Calu3 (cell line): ENCODE data around the gene FOXP4. TPM values are rescaled to one million over a fixed set of nuclear protein-coding genes. Genes with fewer than 3 reads are reported as not detected.

Source experiments
- BruUV-seq: library from RNA; stranded (reverse); fragments of 400-500 nt; replicated peaks from 2 replicates; lab custom pipeline; 2021; lab: Mats Ljungman, UMichigan
- CTCF ChIA-PET: fragments of 300-600 bp; sonication (Branson Sonifier 250); formaldehyde crosslinking; loops from one replicate; lab custom pipeline; 2022; ENCODE audit warnings: antibody characterized with exemption; lab: Charles Lee
- DNase-seq: peaks from one replicate; pipeline ENCODE4 v3.0.0; 2022
- H3K27ac Mint-ChIP-seq: one replicate; pipeline ENCODE4 v1.8.0; 2022; ENCODE audit warnings: mixed read lengths; ENCODE audit not compliant: unreplicated experiment
- H3K27me3 Mint-ChIP-seq: one replicate; pipeline ENCODE4 v1.8.0; 2022; ENCODE audit warnings: mixed read lengths; ENCODE audit not compliant: unreplicated experiment
- H3K36me3 Mint-ChIP-seq: one replicate; pipeline ENCODE4 v1.8.0; 2022; ENCODE audit warnings: mild to moderate bottlenecking, moderate library complexity, mixed read lengths; ENCODE audit not compliant: insufficient read depth, unreplicated experiment
- H3K4me1 Mint-ChIP-seq: one replicate; pipeline ENCODE4 v1.8.0; 2022; ENCODE audit warnings: mild to moderate bottlenecking, low read depth, mixed read lengths; ENCODE audit not compliant: unreplicated experiment
- H3K4me3 Mint-ChIP-seq: one replicate; pipeline ENCODE4 v1.8.0; 2022; ENCODE audit warnings: mild to moderate bottlenecking, low read depth, moderate library complexity, mixed read lengths; ENCODE audit not compliant: unreplicated experiment
- H3K9me3 Mint-ChIP-seq: one replicate; pipeline ENCODE4 v1.8.0; 2022; ENCODE audit warnings: low read depth, mixed read lengths; ENCODE audit not compliant: unreplicated experiment
- intact Hi-C: fragments of 100-400 bp; cut with micrococcal nuclease; formaldehyde crosslinking; loops from one replicate; pipeline ENCODE4 v1.10.0; 2022; ENCODE audit not compliant: unreplicated experiment
- total RNA-seq: library from RNA; stranded (reverse); gene quantifications from 2 replicates; pipeline ENCODE4 v1.2.3, GENCODE V29; 2022
- TF ChIP-seq, protein P1 (sequence below): fragments of 200-600 bp; IDR thresholded peaks from one replicate; pipeline ENCODE4 v1.8.0; 2022; ENCODE audit warnings: antibody characterized with exemption; ENCODE audit not compliant: unreplicated experiment

The FOXP4 gene
- total RNA-seq, 1 experiment from 2014 or later: 47.8 TPM

DNA sequence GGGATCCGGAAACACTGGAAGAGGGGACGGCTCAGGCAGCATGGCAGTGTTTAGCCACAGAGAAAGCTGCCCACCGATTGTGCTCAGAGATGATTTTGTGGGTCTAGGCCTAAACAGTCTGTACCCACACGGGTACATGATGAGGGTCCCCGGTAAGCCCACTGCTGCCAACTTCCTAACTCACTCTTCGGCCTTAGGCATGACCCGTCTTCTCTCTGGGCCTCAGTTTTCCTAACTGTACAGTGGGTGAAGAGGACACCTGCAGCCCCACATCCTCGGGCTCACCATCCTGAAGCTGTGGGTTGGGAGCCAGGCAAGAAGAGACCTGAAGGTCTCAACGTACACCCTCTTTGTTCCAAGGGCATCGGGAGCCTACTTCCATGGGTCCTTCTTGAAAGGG, 6.5 kb downstream of the FOXP4 start:
- Mint-ChIP-seq H3K4me1 (no peaks in the 10 kb centered on the region), H3K27ac (no peak overlapping the region), H3K9me3 (no peaks in the 10 kb centered on the region), H3K4me3 (no peak overlapping the region), H3K27me3 (no peaks in the 10 kb centered on the region), H3K36me3 (peaks cover 6% of the 10 kb centered on the region)
- intact Hi-C loops: no loop called here
- BruUV-seq: no TSS peak
- DNase-seq: no peak
- CTCF ChIA-PET: interaction anchor here (0.5 kb wide), 1 partner anchor 43 kb away, joined by 6 read pairs; no protein-coding TSS in a partner anchor
- TF ChIP-seq, protein P1, sequence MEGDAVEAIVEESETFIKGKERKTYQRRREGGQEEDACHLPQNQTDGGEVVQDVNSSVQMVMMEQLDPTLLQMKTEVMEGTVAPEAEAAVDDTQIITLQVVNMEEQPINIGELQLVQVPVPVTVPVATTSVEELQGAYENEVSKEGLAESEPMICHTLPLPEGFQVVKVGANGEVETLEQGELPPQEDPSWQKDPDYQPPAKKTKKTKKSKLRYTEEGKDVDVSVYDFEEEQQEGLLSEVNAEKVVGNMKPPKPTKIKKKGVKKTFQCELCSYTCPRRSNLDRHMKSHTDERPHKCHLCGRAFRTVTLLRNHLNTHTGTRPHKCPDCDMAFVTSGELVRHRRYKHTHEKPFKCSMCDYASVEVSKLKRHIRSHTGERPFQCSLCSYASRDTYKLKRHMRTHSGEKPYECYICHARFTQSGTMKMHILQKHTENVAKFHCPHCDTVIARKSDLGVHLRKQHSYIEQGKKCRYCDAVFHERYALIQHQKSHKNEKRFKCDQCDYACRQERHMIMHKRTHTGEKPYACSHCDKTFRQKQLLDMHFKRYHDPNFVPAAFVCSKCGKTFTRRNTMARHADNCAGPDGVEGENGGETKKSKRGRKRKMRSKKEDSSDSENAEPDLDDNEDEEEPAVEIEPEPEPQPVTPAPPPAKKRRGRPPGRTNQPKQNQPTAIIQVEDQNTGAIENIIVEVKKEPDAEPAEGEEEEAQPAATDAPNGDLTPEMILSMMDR: no peak

DNA sequence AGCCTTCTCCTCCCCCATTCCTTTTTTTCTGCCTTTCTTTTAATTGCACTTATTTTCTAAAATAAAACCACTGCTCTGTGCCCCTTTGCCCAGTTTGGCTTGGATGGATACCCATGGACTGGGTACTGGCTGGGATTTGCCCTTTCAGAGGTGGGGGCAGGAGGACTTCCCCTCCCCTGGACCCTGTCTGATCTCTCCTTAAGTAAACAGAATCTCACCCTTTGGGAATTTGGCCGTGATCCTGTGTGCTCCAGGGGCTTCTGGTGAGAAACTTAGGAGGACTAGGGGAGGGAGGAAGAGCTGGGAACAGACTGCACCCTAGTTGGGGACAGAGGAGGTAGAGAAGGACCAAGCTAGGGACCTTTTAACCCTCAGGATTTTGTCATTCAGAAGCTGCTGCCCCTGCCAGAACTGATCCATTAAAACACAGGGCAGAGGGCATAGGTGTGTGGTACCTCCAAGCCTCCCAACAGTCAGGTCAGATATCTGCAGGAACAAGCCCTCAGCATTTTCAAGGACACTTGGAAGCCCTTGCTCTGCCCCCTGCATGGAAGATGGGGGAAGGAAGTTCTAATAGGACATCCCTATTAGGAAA, 7.3 kb downstream of the FOXP4 start:
- Mint-ChIP-seq H3K4me1 (no peaks in the 10 kb centered on the region), H3K27me3 (no peaks in the 10 kb centered on the region), H3K9me3 (no peaks in the 10 kb centered on the region), H3K4me3 (no peak overlapping the region), H3K36me3 (no peaks in the 10 kb centered on the region), H3K27ac (no peak overlapping the region)
- no TSS peak for BruUV-seq
- CTCF ChIA-PET: no interaction called here
- no peak for DNase-seq
- intact Hi-C loops: no loop called here
- TF ChIP-seq, protein P1: no peak

DNA sequence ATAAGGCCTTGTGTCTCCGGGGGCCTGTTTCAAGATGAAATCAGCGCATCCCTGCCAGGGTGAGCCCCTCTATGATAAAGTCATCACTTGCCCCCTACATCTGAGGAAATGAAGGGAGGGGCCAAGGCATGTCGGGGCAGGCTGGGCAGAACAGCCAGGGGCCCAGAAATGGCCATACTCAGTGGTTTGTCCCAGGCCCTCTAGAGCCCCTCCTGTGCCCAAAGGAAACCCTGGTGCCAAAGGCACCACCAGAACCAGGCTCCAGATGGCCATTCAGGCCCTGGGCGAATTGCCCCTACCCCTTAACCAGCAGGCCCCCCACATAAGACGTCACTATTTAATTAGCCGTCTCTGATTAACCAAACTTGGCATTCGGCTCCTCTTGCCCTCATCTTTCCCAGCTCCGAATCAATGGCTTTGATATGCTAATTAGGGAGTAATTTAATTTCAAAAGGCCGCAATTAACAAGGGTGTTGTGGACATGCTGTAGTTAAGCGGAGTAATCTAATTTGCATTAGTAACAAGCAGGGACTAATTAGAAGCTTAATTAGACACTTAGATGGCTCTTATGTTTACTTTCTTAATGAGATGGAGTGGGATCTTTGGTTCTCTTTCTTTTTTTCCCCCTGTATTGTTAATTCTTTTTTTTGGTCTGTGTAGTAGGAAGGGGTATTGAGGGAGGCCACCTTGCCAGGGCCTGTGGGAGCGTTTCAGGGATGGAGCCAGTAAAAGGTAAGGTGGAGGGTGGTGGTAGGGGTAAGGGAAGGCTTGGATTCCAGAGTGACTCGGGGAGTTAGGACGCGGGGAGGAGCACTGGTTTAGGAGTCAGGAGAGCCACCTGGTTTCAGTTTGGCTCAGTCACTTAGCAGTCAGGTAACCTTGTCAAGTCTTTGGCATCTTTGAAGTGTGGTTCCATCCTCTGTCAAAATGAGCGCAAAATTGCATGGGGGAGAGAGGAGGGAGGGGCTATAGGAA, 9.4 kb downstream of the FOXP4 start:
- Mint-ChIP-seq H3K4me3 (no peak overlapping the region), H3K27ac (no peak overlapping the region), H3K9me3 (no peaks in the 10 kb centered on the region), H3K36me3 (no peaks in the 10 kb centered on the region), H3K27me3 (no peaks in the 10 kb centered on the region), H3K4me1 (no peaks in the 10 kb centered on the region)
- CTCF ChIA-PET: interaction anchor here (0.7 kb wide), 1 partner anchor 231 kb away, joined by 3 read pairs; no protein-coding TSS in a partner anchor
- no peak for DNase-seq
- TF ChIP-seq, protein P1: no peak
- no TSS peak for BruUV-seq
- intact Hi-C loops: no loop called here

DNA sequence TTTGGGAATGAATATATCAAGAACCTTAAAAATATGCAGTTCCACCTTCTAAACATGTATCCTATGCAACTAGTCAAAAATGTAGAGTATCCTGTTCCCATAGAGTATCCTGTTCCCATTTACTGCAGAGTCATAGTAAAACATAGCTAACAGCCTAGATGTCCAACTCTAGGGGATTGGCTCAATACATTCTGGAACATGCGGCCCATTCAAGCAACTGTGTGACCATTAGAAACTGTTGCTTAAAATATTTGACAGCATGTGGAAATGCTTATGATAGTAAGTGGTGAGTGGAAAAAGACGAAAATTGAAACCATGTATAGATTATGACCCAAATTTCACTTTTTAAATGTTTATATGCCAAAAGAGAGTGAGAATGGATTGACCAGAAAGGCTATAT, 11.2 kb downstream of the FOXP4 start:
- Mint-ChIP-seq H3K36me3 (no peaks in the 10 kb centered on the region), H3K9me3 (no peaks in the 10 kb centered on the region), H3K4me1 (no peaks in the 10 kb centered on the region), H3K27ac (no peak overlapping the region), H3K4me3 (no peak overlapping the region), H3K27me3 (no peaks in the 10 kb centered on the region)
- BruUV-seq: no TSS peak
- TF ChIP-seq, protein P1: no peak
- CTCF ChIA-PET: no interaction called here
- intact Hi-C loops: no loop called here
- DNase-seq: no peak
